NCI-H226 (cell line): ENCODE data around the gene GPC2.
"Not testable (repeated sequence)": the region's sequence is repeated elsewhere in the genome, so short reads cannot be mapped to it uniquely, and the experiment has no call there.

ENCODE experiments used
- DNase-seq: peaks from one replicate; pipeline ENCODE4 v3.0.0-alpha.2; 2015

GPC2 gene

GRCh38 chr7:100200693-100201092 is 23.5 kb upstream of the GPC2 start:
- DNase-seq, result no peak

GRCh38 chr7:100198266-100198665 is 21.1 kb upstream of the GPC2 start:
- DNase-seq, result no peak

DNA sequence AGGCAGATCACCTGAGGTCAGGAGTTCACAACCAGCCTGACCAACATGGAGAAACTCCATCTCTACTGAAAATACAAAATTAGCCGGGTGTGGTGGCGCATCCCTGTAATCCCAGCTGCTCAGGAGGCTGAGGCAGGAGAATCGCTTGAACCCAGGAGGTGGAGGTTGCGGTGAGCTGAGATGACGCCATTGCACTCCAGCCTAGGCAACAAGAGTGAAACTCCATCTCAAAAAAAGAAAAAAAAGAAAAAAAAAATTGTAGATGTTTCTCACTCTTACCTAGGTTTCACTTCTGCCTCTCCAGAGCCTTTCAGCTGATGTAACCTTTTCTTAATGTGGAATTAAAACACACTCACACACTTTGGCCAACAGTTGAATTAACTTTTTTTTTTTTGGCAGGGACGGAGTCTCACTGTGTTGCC is 18.7 kb upstream of the GPC2 start:
- not testable (repeated sequence) for DNase-seq

GRCh38 chr7:100195222-100195621 is 18.0 kb upstream of the GPC2 start:
- DNase-seq, result no peak

DNA sequence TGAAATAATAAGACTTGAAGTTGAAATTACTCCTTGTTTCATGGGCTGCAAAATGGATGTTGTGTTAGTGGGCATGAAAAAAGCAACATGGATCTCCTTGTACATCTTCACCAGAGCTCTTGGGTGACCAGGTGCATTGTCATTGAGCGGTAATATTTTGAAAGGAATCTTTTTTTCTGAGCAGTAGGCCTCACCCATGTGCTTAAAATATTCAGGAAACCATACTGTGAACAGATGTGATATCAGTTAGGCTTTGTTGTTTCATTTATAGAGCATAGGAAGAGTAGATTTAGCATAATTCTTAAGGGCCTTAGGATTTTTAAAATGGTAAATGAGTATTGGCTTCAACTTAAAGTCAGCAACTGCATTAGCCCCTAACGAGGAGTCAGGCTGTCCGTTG is 15.8 kb upstream of the GPC2 start:
- DNase-seq, result no peak

GRCh38 chr7:100192281-100192862 is 15.2 kb upstream of the GPC2 start:
- not testable (repeated sequence) for DNase-seq

GRCh38 chr7:100191775-100192174 is 14.6 kb upstream of the GPC2 start:
- no peak for DNase-seq

GRCh38 chr7:100190048-100190711 is 13.0 kb upstream of the GPC2 start:
- no peak for DNase-seq

GRCh38 chr7:100189061-100189460 is 11.9 kb upstream of the GPC2 start:
- no peak for DNase-seq

DNA sequence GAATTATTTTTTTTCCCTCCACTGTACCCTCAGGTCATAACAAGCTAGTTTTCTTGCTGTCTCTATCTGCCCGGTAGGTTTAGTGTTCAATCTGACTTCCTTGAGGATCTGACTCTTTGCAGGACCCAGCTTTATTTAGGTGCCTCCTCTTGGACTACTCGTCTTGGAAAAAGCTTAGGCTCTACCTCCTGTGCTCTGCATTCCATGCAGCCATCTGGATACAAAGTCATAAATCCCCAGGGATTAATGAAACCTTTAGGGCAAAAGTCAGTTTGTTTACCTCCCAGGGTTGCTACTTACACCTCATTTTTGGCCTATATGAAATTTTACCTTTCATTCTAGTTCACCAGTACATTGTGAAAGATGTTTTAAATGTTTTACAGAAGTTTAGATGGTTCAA is 8.5 kb upstream of the GPC2 start:
- no peak for DNase-seq

- not testable (repeated sequence) for DNase-seq
Measured at GRCh38 chr7:100183090-100183489, 5.9 kb upstream of the GPC2 start.

- DNase-seq, result not testable (repeated sequence)
Measured at GRCh38 chr7:100182616-100183015, 5.4 kb upstream of the GPC2 start.

DNA sequence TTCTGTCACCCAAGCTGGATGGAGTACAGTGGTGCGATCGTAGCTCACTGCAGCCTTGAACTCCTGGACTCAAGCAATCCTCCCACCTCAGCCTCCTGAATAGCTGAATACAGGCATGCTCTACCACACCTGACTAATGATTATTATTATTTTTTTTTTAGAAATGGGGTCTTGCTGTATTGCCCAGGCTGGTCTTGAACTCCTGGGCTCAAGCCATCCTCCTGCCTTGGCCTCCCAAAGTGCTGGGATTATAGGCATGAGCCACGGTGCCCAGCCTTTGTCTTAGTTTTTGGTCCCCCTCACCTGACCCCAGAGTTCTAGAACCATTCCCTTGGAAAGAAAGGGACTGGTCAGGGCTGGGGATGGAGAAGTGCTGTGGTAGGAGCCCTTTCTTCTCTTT is 2.9 kb upstream of the GPC2 start:
- DNase-seq, result not testable (repeated sequence)

GRCh38 chr7:100176096-100177044 is 811 bp downstream of the GPC2 start:
- no peak for DNase-seq

GRCh38 chr7:100175296-100175935 is 1.8 kb downstream of the GPC2 start:
- DNase-seq, result no peak

DNA sequence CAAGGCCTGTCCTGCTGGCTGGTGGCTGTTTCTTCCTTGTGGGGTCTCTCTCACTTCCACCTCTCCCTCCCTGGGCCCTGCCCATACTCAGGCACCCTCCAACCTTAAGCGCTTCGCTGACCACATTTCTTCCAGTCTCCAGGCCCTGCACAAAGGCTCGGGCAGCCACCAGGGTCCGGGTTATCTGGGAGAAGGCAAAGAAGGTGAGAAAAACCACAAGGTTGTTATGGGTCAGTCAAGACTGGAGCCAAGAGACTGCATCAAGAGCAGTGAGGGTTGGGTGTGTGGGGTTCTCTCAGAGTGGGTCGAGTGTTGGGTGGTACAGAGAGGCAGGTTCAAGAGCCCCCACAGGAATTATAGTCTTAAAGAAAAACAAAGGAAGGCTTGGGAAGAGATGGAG is 2.6 kb downstream of the GPC2 start:
- DNase-seq, result no peak

GRCh38 chr7:100173806-100174495 is 3.2 kb downstream of the GPC2 start:
- no peak for DNase-seq

DNA sequence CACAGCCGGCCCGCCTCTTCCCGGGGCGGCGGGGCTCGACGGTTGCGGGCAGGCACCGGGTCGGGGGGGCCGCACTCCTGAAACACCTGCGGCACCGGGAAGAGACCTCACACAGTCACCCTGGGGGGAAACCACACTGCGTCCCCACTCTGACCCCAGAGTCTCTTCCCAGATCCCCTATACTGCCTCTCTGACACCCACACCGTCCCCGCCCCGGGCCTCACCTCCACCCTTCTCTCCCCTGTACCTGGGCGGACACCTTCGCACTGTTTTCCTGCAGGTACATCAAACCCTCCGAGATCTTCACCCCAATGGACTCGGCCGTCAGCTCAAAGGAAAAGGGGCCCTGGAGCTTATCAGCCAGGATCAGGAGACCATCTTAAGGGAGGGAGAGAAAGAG is 5.3 kb downstream of the GPC2 start:
- DNase-seq, result no peak

- no peak for DNase-seq
Measured at GRCh38 chr7:100171087-100171681, 6.0 kb downstream of the GPC2 start.

- no peak for DNase-seq
Measured at GRCh38 chr7:100170101-100170897, 6.9 kb downstream of the GPC2 start.

DNA sequence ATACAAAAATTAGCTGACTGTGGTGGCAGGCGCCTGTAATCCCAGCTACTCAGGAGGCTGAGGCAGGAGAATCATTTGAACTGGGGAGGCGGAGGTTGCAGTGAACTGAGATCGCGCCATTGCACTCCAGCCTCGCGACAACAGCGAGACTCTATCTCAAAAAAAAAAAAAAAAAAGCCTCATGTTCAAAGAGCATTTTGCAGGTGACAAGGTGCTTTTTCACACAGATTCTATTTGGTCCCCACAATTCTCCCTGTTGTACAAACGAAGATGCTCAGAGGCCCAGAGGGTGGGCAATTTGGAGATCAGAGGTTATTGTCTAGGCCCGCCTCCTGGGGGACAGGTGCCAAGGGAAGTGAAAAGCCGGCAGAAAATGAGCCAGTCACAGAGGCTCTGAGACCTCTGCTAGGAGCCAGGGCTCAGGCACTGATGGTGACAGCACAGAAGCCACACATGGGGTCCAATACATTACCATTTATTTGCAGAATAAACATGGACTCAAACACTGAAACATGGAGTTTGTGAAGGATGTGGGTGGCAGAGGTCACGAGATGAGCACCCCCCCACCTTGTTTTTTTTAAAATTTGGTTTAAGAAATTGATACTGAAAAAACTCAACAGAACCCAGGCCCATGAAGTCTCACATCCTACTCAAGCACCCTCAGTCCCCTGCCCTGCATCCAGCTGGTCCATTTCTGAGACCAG is 7.9 kb downstream of the GPC2 start:
- DNase-seq, result no peak
